OCI-LY7 (cell line): ENCODE data around the gene DGKG.

Experiments
- CTCF ChIP-seq: fragments of 200-600 bp; sonication (generic); conservative IDR thresholded peaks from 2 replicates; pipeline ENCODE4 v1.5.1; 2014; ENCODE audit warnings: mild to moderate bottlenecking, antibody characterized with exemption, low read length, moderate library complexity, mixed read lengths
- EZH2phosphoT487 ChIP-seq: fragments of 200-600 bp; sonication (generic); IDR thresholded peaks from 2 replicates; pipeline ENCODE4 v1.6.1; 2018; ENCODE audit warnings: low read depth, borderline replicate concordance, mild to moderate bottlenecking, mixed run types, antibody characterized with exemption, low read length, moderate library complexity, mixed read lengths

- TF ChIP-seq CTCF = no peak
- no peak for TF ChIP-seq EZH2phosphoT487
Measured at GRCh38 chr3:186121968-186122367, 240.1 kb downstream of the DGKG start.
